ENCODE measurements around the gene ZNF490. TPM values are rescaled to one million over a fixed set of nuclear protein-coding genes. Genes with fewer than 3 reads are reported as not detected.

The ZNF490 gene
- total and polyA plus RNA-seq, 10 of the 15 experiments (the other 5 are each of a cell fraction or from before 2014, with no cell fraction given), result 0.57 to 8.4 (median 3.2) TPM

- Histone ChIP-seq H3K9ac (ENCODE audit: control insufficient read depth, insufficient read depth, low read length) (no peak overlapping the region), H3K4me3 (no peak overlapping the region), H3K36me3 (ENCODE audit: control insufficient read depth in 2 of 2, insufficient read depth in 2 of 2, low read length in 1 of 2) (peaks cover 0 to 2% of the 10 kb centered on the region in 2 experiments; a peak in 2 of 4 replicates), H3K9me3 (replicated peaks; ENCODE audit: control insufficient read depth, insufficient read depth, low read length) (peaks cover 8% of the 10 kb centered on the region), H3K27ac (ENCODE audit: control insufficient read depth, insufficient read depth) (no peak overlapping the region), H2AFZ (ENCODE audit: control insufficient read depth, low read depth, low read length) (no peak overlapping the region), H3K4me1 (ENCODE audit: control insufficient read depth, insufficient read depth, low read length) (peaks cover 12% of the 10 kb centered on the region), H3K79me2 (ENCODE audit: control insufficient read depth, insufficient read depth, low read length) (peaks cover 59% of the 10 kb centered on the region), H3K4me2 (ENCODE audit: control insufficient read depth, insufficient read depth) (no peak overlapping the region; the same call in 1 of the 2 replicates), H4K20me1 (ENCODE audit: control insufficient read depth, insufficient read depth) (0 out of 2 replicates have a peak, but pooled peaks cover 3% of the 10 kb centered on the region), H3K27me3 (replicated peaks in 1 of 2; ENCODE audit: control insufficient read depth in 2 of 2, insufficient read depth in 2 of 2, low read length in 1 of 2) (no peaks in the 10 kb centered on the region)
- ChIA-PET RAD21 (ENCODE audit: unreplicated experiment) (interaction anchor here (0.7 kb wide), 2 partner anchors 45 to 1050 kb away, joined by 4 read pairs; no protein-coding TSS in a partner anchor), POLR2A (interaction anchor here (0.6 to 1.1 kb wide), 3 partner anchors 9 to 265 kb away, joined by 3 to 8 read pairs (median 4); no protein-coding TSS in a partner anchor), CTCF (no interaction called here), SMC1A (ENCODE audit: uncharacterized antibody, unreplicated experiment) (no interaction called here)
- TF ChIP-seq BMI1 (IDR thresholded peaks at IDR 0.05; ENCODE audit: borderline replicate concordance) (no peak), MYB (IDR thresholded peaks at IDR 0.05; ENCODE audit: borderline replicate concordance, low read depth, low read length) (no peak), CHD2 (IDR thresholded peaks at IDR 0.05; ENCODE audit: borderline replicate concordance, low read depth, low read length) (no peak)
- TF ChIP-seq, protein P1, sequence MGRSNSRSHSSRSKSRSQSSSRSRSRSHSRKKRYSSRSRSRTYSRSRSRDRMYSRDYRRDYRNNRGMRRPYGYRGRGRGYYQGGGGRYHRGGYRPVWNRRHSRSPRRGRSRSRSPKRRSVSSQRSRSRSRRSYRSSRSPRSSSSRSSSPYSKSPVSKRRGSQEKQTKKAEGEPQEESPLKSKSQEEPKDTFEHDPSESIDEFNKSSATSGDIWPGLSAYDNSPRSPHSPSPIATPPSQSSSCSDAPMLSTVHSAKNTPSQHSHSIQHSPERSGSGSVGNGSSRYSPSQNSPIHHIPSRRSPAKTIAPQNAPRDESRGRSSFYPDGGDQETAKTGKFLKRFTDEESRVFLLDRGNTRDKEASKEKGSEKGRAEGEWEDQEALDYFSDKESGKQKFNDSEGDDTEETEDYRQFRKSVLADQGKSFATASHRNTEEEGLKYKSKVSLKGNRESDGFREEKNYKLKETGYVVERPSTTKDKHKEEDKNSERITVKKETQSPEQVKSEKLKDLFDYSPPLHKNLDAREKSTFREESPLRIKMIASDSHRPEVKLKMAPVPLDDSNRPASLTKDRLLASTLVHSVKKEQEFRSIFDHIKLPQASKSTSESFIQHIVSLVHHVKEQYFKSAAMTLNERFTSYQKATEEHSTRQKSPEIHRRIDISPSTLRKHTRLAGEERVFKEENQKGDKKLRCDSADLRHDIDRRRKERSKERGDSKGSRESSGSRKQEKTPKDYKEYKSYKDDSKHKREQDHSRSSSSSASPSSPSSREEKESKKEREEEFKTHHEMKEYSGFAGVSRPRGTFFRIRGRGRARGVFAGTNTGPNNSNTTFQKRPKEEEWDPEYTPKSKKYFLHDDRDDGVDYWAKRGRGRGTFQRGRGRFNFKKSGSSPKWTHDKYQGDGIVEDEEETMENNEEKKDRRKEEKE (IDR thresholded peaks at IDR 0.05), result no peak
- ATAC-seq, result no peak
- in situ Hi-C loops (cut with MboI) (no loop called here), intact Hi-C loops (cut with micrococcal nuclease; ENCODE audit: unreplicated experiment) (no loop called here)
- no peak for DNase-seq (ENCODE audit: low read depth, low spot score)
- no peak for FAIRE-seq
- BruUV-seq (replicated peaks), result TSS peak; percentile 3
- 72% methylated on average over 2 of the region's 4 CpGs for WGBS (ENCODE audit: insufficient coverage, insufficient replicate concordance, low lambda C conversion rate, missing lambda C conversion rate)
These were observed 7.0 kb upstream of the ZNF490 start for GRCh38 chr19:12617646-12618045.

All from GM12878 (cell line).